H9 (cell line): ENCODE measurements around the gene ERN1. TPM values are rescaled to one million over a fixed set of nuclear protein-coding genes. Genes with fewer than 3 reads are reported as not detected.
A peak's percentile ranks its signal among the peaks of the same experiment; 100 is the strongest.

ENCODE experiments used
- DNase-seq: peaks from one replicate; pipeline ENCODE4 v3.0.0-alpha.2; 2017
- H2AFZ ChIP-seq: one replicate; pipeline ENCODE4 v1.6.1; 2013; ENCODE audit warnings: mild to moderate bottlenecking, low read length, control low read depth, moderate library complexity
- H2AK5ac ChIP-seq: 2 replicates; pipeline ENCODE4 v1.6.1; 2013; ENCODE audit warnings: low read length, control low read depth, mixed read lengths; ENCODE audit not compliant: insufficient read length
- H2BK120ac ChIP-seq: one replicate; pipeline ENCODE4 v1.6.1; 2013; ENCODE audit warnings: low read depth, mild to moderate bottlenecking, low read length, control low read depth, inconsistent platforms; ENCODE audit not compliant: poor library complexity, severe bottlenecking
- H2BK12ac ChIP-seq: 2 replicates; pipeline ENCODE4 v1.6.1; 2013; ENCODE audit warnings: low read length, control low read depth, mixed read lengths, low read depth; ENCODE audit not compliant: insufficient read length
- H2BK15ac ChIP-seq: 2 replicates; pipeline ENCODE4 v1.6.1; 2013; ENCODE audit warnings: low read depth, low read length, control low read depth
- H2BK20ac ChIP-seq: one replicate; pipeline ENCODE4 v1.6.1; 2013; ENCODE audit warnings: low read depth, mild to moderate bottlenecking, low read length, control low read depth, inconsistent platforms; ENCODE audit not compliant: poor library complexity, severe bottlenecking
- H2BK5ac ChIP-seq: 2 replicates; pipeline ENCODE4 v1.6.1; 2013; ENCODE audit warnings: low read length, control low read depth, mixed read lengths; ENCODE audit not compliant: insufficient read length
- H3K14ac ChIP-seq: 2 replicates; pipeline ENCODE4 v1.6.1; 2013; ENCODE audit warnings: low read length, control low read depth; ENCODE audit not compliant: insufficient read depth
- H3K18ac ChIP-seq: 2 replicates; pipeline ENCODE4 v1.6.1; 2013; ENCODE audit warnings: low read depth, mild to moderate bottlenecking, mixed read lengths, low read length, control low read depth; ENCODE audit not compliant: insufficient read length
- H3K23ac ChIP-seq: 2 replicates; pipeline ENCODE4 v1.6.1; 2013; ENCODE audit warnings: low read length, control low read depth, mixed read lengths, low read depth; ENCODE audit not compliant: insufficient read length
- H3K23me2 ChIP-seq: 2 replicates; pipeline ENCODE4 v1.6.1; 2013; ENCODE audit warnings: low read depth, mild to moderate bottlenecking, mixed read lengths, low read length, control low read depth; ENCODE audit not compliant: insufficient read length, poor library complexity, severe bottlenecking
- H3K27ac ChIP-seq: 2 replicates; pipeline ENCODE4 v1.5.1; 2013; ENCODE audit warnings: low read length, control low read depth, mixed read lengths, low read depth; ENCODE audit not compliant: insufficient read length
- H3K27me3 ChIP-seq: 2 replicates; pipeline ENCODE4 v1.6.1; 2013; ENCODE audit warnings: low read length, control low read depth, inconsistent platforms; ENCODE audit not compliant: insufficient read depth
- H3K4ac ChIP-seq: 2 replicates; pipeline ENCODE4 v1.6.1; 2013; ENCODE audit warnings: low read depth, mild to moderate bottlenecking, control low read depth, inconsistent platforms, low read length, moderate library complexity
- H3K4me1 ChIP-seq: 2 replicates; pipeline ENCODE4 v1.6.1; 2013; ENCODE audit warnings: low read length, control low read depth, inconsistent platforms; ENCODE audit not compliant: insufficient read depth
- H3K4me2 ChIP-seq: 2 replicates; pipeline ENCODE4 v1.6.1; 2013; ENCODE audit warnings: low read length, control low read depth, mixed read lengths; ENCODE audit not compliant: insufficient read length, insufficient read depth
- H3K56ac ChIP-seq: 2 replicates; pipeline ENCODE4 v1.6.1; 2013; ENCODE audit warnings: low read depth, mild to moderate bottlenecking, mixed read lengths, low read length, control low read depth; ENCODE audit not compliant: insufficient read length
- H3K79me1 ChIP-seq: 2 replicates; pipeline ENCODE4 v1.6.1; 2013; ENCODE audit warnings: low read depth, mild to moderate bottlenecking, moderate library complexity, low read length, control low read depth, inconsistent platforms; ENCODE audit not compliant: insufficient read depth, poor library complexity, severe bottlenecking
- H3K79me2 ChIP-seq: 2 replicates; pipeline ENCODE4 v1.6.1; 2013; ENCODE audit warnings: low read length, control low read depth, inconsistent platforms; ENCODE audit not compliant: insufficient read depth
- H3K9ac ChIP-seq: 2 replicates; pipeline ENCODE4 v1.6.1; 2013; ENCODE audit warnings: low read length, control low read depth, mixed read lengths; ENCODE audit not compliant: insufficient read length; ENCODE audit errors: extremely low read depth
- H3K9me3 ChIP-seq: one replicate; pipeline ENCODE4 v1.6.1; 2013; ENCODE audit warnings: low read depth, low read length, inconsistent platforms; ENCODE audit not compliant: control insufficient read depth
- H3T11ph ChIP-seq: one replicate; pipeline ENCODE4 v1.6.1; 2013; ENCODE audit warnings: mild to moderate bottlenecking, low read length, control low read depth, inconsistent platforms
- H4K20me1 ChIP-seq: one replicate; pipeline ENCODE4 v1.6.1; 2013; ENCODE audit not compliant: control insufficient read depth, insufficient read length, insufficient read depth
- H4K5ac ChIP-seq: 2 replicates; pipeline ENCODE4 v1.6.1; 2013; ENCODE audit warnings: low read depth, mild to moderate bottlenecking, mixed read lengths, low read length, control low read depth; ENCODE audit not compliant: insufficient read length
- H4K8ac ChIP-seq: replicated peaks from 2 replicates; pipeline ENCODE4 v1.6.1; 2013; ENCODE audit warnings: low read length, control low read depth, mixed read lengths, low read depth; ENCODE audit not compliant: insufficient read length
- H4K91ac ChIP-seq: 2 replicates; pipeline ENCODE4 v1.6.1; 2013; ENCODE audit warnings: low read depth, mild to moderate bottlenecking, moderate library complexity, mixed read lengths, low read length, control low read depth; ENCODE audit not compliant: insufficient read length
- H3K27ac Mint-ChIP-seq, 3 experiments: 2 replicates in 2 of 3; 3 replicates in 1 of 3; pipeline ENCODE4 v1.8.0; 2020 to 2021; ENCODE audit warnings: mixed read lengths in 3 of 3, mild to moderate bottlenecking in 1 of 3, moderate library complexity in 1 of 3
- H3K27me3 Mint-ChIP-seq: 2 replicates; pipeline ENCODE4 v1.8.0; 2021; ENCODE audit warnings: low read depth, mild to moderate bottlenecking, moderate library complexity, mixed read lengths
- H3K36me3 Mint-ChIP-seq, 3 experiments: 2 replicates in 2 of 3; 3 replicates in 1 of 3; pipeline ENCODE4 v1.8.0; 2020 to 2021; ENCODE audit warnings: low read depth in 3 of 3, mixed read lengths in 3 of 3; ENCODE audit not compliant: insufficient read depth in 1 of 3
- H3K4me1 Mint-ChIP-seq, 2 experiments: 2 replicates each; pipeline ENCODE4 v1.8.0; 2020; ENCODE audit warnings: mixed read lengths in 2 of 2
- H3K4me3 Mint-ChIP-seq, 2 experiments: 2 replicates in 1 of 2; 3 replicates in 1 of 2; pipeline ENCODE4 v1.8.0; 2020 to 2021; ENCODE audit warnings: mild to moderate bottlenecking in 2 of 2, mixed read lengths in 2 of 2, moderate library complexity in 1 of 2
- H3K9me3 Mint-ChIP-seq, 2 experiments: 2 replicates in 1 of 2; 3 replicates in 1 of 2; pipeline ENCODE4 v1.8.0; 2020; ENCODE audit warnings: mild to moderate bottlenecking in 2 of 2, mixed read lengths in 2 of 2, moderate library complexity in 1 of 2
- CTCF ChIP-seq: fragments of 200-600 bp; sonication (generic); conservative IDR thresholded peaks from 3 replicates; pipeline ENCODE4 v1.8.0; 2021; ENCODE audit warnings: antibody characterized with exemption, mild to moderate bottlenecking
- WGBS: extraction: QIAGEN DNeasy Blood & Tissue Kit; methylation state at CpG from one replicate; pipeline ENCODE4 v1.1.7; 2013; ENCODE audit warnings: missing lambda C conversion rate, low lambda C conversion rate, mixed read lengths; ENCODE audit not compliant: insufficient read length; ENCODE audit errors: extremely low coverage; 5-methylcytosine and 5-hydroxymethylcytosine counted together
- total RNA-seq: library from RNA; stranded (reverse); gene quantifications from 2 replicates; pipeline ENCODE4 v1.2.1, GENCODE V29; 2021

The ERN1 gene
- total RNA-seq, 1 experiment from 2014 or later = 5.0 TPM

- Mint-ChIP-seq H3K4me3 (peak overlapping the region in 1 of 2 experiments; percentile 12; a peak in 1 of 5 replicates), H3K4me1 (peaks cover 19 to 21% of the 10 kb centered on the region in 2 experiments), H3K9me3 (no peaks in the 10 kb centered on the region), H3K27ac (peak overlapping the region in 2 of 3 experiments; percentile 48 to 69; a peak in 2 of 7 replicates), H3K27me3 (no peaks in the 10 kb centered on the region), H3K36me3 (peaks cover 0 to 21% (median 4%) of the 10 kb centered on the region in 3 experiments)
- H3K9me3 ChIP-seq = no peaks in the 10 kb centered on the region
- no peaks in the 10 kb centered on the region for H3K23me2 ChIP-seq
- H4K20me1 ChIP-seq = no peaks in the 10 kb centered on the region
- no peak overlapping the region for H4K5ac ChIP-seq
- H2AFZ ChIP-seq = no peak overlapping the region
- H2AK5ac ChIP-seq = no peak overlapping the region
- no peak overlapping the region for H2BK5ac ChIP-seq
- no peak overlapping the region for H3K23ac ChIP-seq
- no peak overlapping the region for H2BK15ac ChIP-seq
- no peak overlapping the region for H2BK20ac ChIP-seq
- H3K9ac ChIP-seq = no peak overlapping the region
- H3K18ac ChIP-seq = peak overlapping the region; percentile 17
- no CpG with 5 or more reads among the region's 22 CpGs for WGBS
- no peak overlapping the region for H3K14ac ChIP-seq
- H3K27me3 ChIP-seq = no peaks in the 10 kb centered on the region
- H3T11ph ChIP-seq = no peak overlapping the region
- no peak overlapping the region for H3K27ac ChIP-seq
- no peak overlapping the region for H4K8ac ChIP-seq
- no peak for TF ChIP-seq CTCF
- no peaks in the 10 kb centered on the region for H3K79me2 ChIP-seq
- no peak overlapping the region for H3K56ac ChIP-seq
- no peaks in the 10 kb centered on the region for H3K79me1 ChIP-seq
- no peak overlapping the region for H3K4ac ChIP-seq
- H3K4me2 ChIP-seq = no peak overlapping the region
- no peak overlapping the region for H2BK120ac ChIP-seq
- DNase-seq = no peak
- peaks cover 6% of the 10 kb centered on the region; the same call in 1 of the 2 replicates for H3K4me1 ChIP-seq
- no peak overlapping the region for H2BK12ac ChIP-seq
- H4K91ac ChIP-seq = peak overlapping the region; percentile 30
These were observed 74.5 kb downstream of the ERN1 start for GRCh38 chr17:64055183-64056142.
